Ecto neural progenitor cell (in vitro differentiated cells): ENCODE data around the gene PLOD2.

ENCODE experiments used
- DNase-seq: peaks from one replicate; pipeline ENCODE4 v3.0.0-alpha.2; 2018; ENCODE audit warnings: low spot score

PLOD2 gene

GRCh38 chr3:146166415-146166821 is 5.4 kb upstream of the PLOD2 start:
- no peak for DNase-seq

- no peak for DNase-seq
Measured at GRCh38 chr3:146165877-146166276, 4.9 kb upstream of the PLOD2 start.

- DNase-seq, result no peak
Measured at GRCh38 chr3:146164971-146165769, 4.2 kb upstream of the PLOD2 start.

- DNase-seq, result no peak
Measured at GRCh38 chr3:146164506-146164905, 3.5 kb upstream of the PLOD2 start.

- no peak for DNase-seq
Measured at GRCh38 chr3:146164071-146164470, 3.1 kb upstream of the PLOD2 start.

- no peak for DNase-seq
Measured at GRCh38 chr3:146163584-146163983, 2.6 kb upstream of the PLOD2 start.

- no peak for DNase-seq
Measured at GRCh38 chr3:146162561-146162960, 1.6 kb upstream of the PLOD2 start.

- peak; percentile 50 for DNase-seq
Measured at GRCh38 chr3:146161663-146162002, 649 bp upstream of the PLOD2 start.

- peak; percentile 75 for DNase-seq
Measured at GRCh38 chr3:146160321-146160963, 542 bp downstream of the PLOD2 start.

- DNase-seq, result no peak
Measured at GRCh38 chr3:146159616-146160320, 1.2 kb downstream of the PLOD2 start.

- no peak for DNase-seq
Measured at GRCh38 chr3:146159037-146159436, 1.9 kb downstream of the PLOD2 start.

- DNase-seq, result no peak
Measured at GRCh38 chr3:146157325-146158060, 3.5 kb downstream of the PLOD2 start.

- no peak for DNase-seq
Measured at GRCh38 chr3:146156666-146157314, 4.2 kb downstream of the PLOD2 start.

GRCh38 chr3:146156095-146156494 is 4.9 kb downstream of the PLOD2 start:
- no peak for DNase-seq

GRCh38 chr3:146154995-146155394 is 6.0 kb downstream of the PLOD2 start:
- DNase-seq, result no peak

- no peak for DNase-seq
Measured at GRCh38 chr3:146154316-146154715, 6.7 kb downstream of the PLOD2 start.

GRCh38 chr3:146153429-146153828 is 7.6 kb downstream of the PLOD2 start:
- no peak for DNase-seq

- DNase-seq, result no peak
Measured at GRCh38 chr3:146152834-146153233, 8.2 kb downstream of the PLOD2 start.

- DNase-seq, result no peak
Measured at GRCh38 chr3:146148468-146148931, 12.5 kb downstream of the PLOD2 start.

- no peak for DNase-seq
Measured at GRCh38 chr3:146145642-146146041, 15.3 kb downstream of the PLOD2 start.

- no peak for DNase-seq
Measured at GRCh38 chr3:146142757-146143156, 18.2 kb downstream of the PLOD2 start.

GRCh38 chr3:146139586-146140110 is 21.3 kb downstream of the PLOD2 start:
- DNase-seq, result no peak
